GM13976 (cell line): ENCODE results near the gene CFB.

Experiments used
- DNase-seq: peaks from one replicate; pipeline ENCODE4 v3.0.0; 2012; ENCODE audit warnings: low spot score
- CTCF ChIP-seq: IDR thresholded peaks from 2 replicates; pipeline ENCODE4 v1.5.1; 2012; ENCODE audit warnings: borderline replicate concordance, mild to moderate bottlenecking; ENCODE audit not compliant: insufficient read depth; ENCODE audit errors: extremely low read depth, missing control alignments, control extremely low read depth
- in situ Hi-C: fragments of 300-500 bp; cut with MboI; formaldehyde crosslinking; loops from one replicate; pipeline ENCODE4 v1.12.0; 2022; ENCODE audit warnings: low sequenced_read_pairs, mixed read lengths, inconsistent platforms; ENCODE audit not compliant: unreplicated experiment

The CFB gene

GRCh38 chr6:31966506-31966905 lies 20.6 kb downstream of the CFB start:
- no peak for DNase-seq
- TF ChIP-seq CTCF = no peak
- in situ Hi-C loops = no loop called here

- DNase-seq = no peak
- no peak for TF ChIP-seq CTCF
- in situ Hi-C loops = no loop called here
Measured at GRCh38 chr6:31966997-31967925, 21.4 kb downstream of the CFB start.

GRCh38 chr6:31967926-31968320 lies 22.0 kb downstream of the CFB start:
- no peak for TF ChIP-seq CTCF
- in situ Hi-C loops = no loop called here
- no peak for DNase-seq

GRCh38 chr6:31968326-31968725 lies 22.4 kb downstream of the CFB start:
- in situ Hi-C loops = no loop called here
- no peak for DNase-seq
- TF ChIP-seq CTCF = no peak

- DNase-seq = no peak
- TF ChIP-seq CTCF = no peak
- in situ Hi-C loops = no loop called here
Measured at GRCh38 chr6:31968791-31969711, 23.2 kb downstream of the CFB start.
